ENCODE results near the gene RBM26. TPM values are rescaled to one million over a fixed set of nuclear protein-coding genes. Genes with fewer than 3 reads are reported as not detected.
"Not testable (repeated sequence)": the region's sequence is repeated elsewhere in the genome, so short reads cannot be mapped to it uniquely, and the experiment has no call there.

The RBM26 gene
- total RNA-seq, 4 donors from 2014 or later = 16.0 to 42.3 (median 25.4) TPM

GRCh38 chr13:79281339-79281747 is 124.7 kb downstream of the RBM26 start:
- intact Hi-C loops (cut with DNase I) = no loop called here
- Histone ChIP-seq H3K4me3 (no peak overlapping the region), H3K36me3 (no peaks in the 10 kb centered on the region), H3K9me3 (no peaks in the 10 kb centered on the region), H3K4me1 (no peaks in the 10 kb centered on the region), H3K27ac (no peak overlapping the region), H3K27me3 (no peaks in the 10 kb centered on the region)
- WGBS, 2 donors = 63 to 72% methylated on average over 3 of the region's 3 CpGs
- TF ChIP-seq CTCF (IDR thresholded peaks at IDR 0.05) (no peak), POLR2A (IDR thresholded peaks at IDR 0.05) (no peak)
- no peak for DNase-seq

GRCh38 chr13:79279735-79280134 is 126.3 kb downstream of the RBM26 start:
- intact Hi-C loops (cut with DNase I) = not testable (repeated sequence)

GRCh38 chr13:79273045-79273444 is 133.0 kb downstream of the RBM26 start:
- DNase-seq = no peak
- intact Hi-C loops (cut with DNase I) = no loop called here

More at GRCh38 chr13:79279735-79280134, 126.3 kb downstream of the RBM26 start:
- H3K27ac ChIP-seq, H3K9me3 ChIP-seq, H3K4me3 ChIP-seq, H3K27me3 ChIP-seq, H3K36me3 ChIP-seq, H3K4me1 ChIP-seq, DNase-seq: not testable (repeated sequence)
- WGBS, 2 donors = 74 to 86% methylated on average over 10 to 12 of the region's 12 CpGs

GRCh38 chr13:79271616-79272015 is 134.4 kb downstream of the RBM26 start:
- H3K4me1 ChIP-seq = no peaks in the 10 kb centered on the region
- H3K27me3 ChIP-seq = no peaks in the 10 kb centered on the region
- H3K36me3 ChIP-seq = no peaks in the 10 kb centered on the region
- H3K27ac ChIP-seq = no peak overlapping the region
- intact Hi-C loops (cut with DNase I) = no loop called here
- H3K4me3 ChIP-seq = no peak overlapping the region
- H3K9me3 ChIP-seq = no peaks in the 10 kb centered on the region
- DNase-seq = no peak
- 21 to 33% methylated on average over 1 of the region's 1 CpG for WGBS, 2 donors
- TF ChIP-seq POLR2A (IDR thresholded peaks at IDR 0.05) (no peak), CTCF (IDR thresholded peaks at IDR 0.05) (no peak)

More at GRCh38 chr13:79273045-79273444, 133.0 kb downstream of the RBM26 start:
- no peak overlapping the region for H3K27ac ChIP-seq
- no peaks in the 10 kb centered on the region for H3K27me3 ChIP-seq
- H3K4me3 ChIP-seq = no peak overlapping the region
- no peaks in the 10 kb centered on the region for H3K9me3 ChIP-seq
- H3K4me1 ChIP-seq = no peaks in the 10 kb centered on the region
- TF ChIP-seq CTCF (IDR thresholded peaks at IDR 0.05) (no peak), POLR2A (IDR thresholded peaks at IDR 0.05) (no peak)
- no peaks in the 10 kb centered on the region for H3K36me3 ChIP-seq

GRCh38 chr13:79270859-79271258 is 135.2 kb downstream of the RBM26 start:
- no peaks in the 10 kb centered on the region for H3K36me3 ChIP-seq
- no peaks in the 10 kb centered on the region for H3K9me3 ChIP-seq
- no peaks in the 10 kb centered on the region for H3K4me1 ChIP-seq
- intact Hi-C loops (cut with DNase I) = no loop called here
- TF ChIP-seq CTCF (IDR thresholded peaks at IDR 0.05) (no peak), POLR2A (IDR thresholded peaks at IDR 0.05) (no peak)
- H3K27ac ChIP-seq = no peak overlapping the region
- 51% methylated on average over 3 of the region's 3 CpGs for WGBS, 2 donors
- no peak for DNase-seq
- no peaks in the 10 kb centered on the region for H3K27me3 ChIP-seq
- no peak overlapping the region for H3K4me3 ChIP-seq

Small RNA genes lying within 50 kb of the gene (small RNA-seq; reads per million reads assigned to genes)
- 0 reads per million in 4 donors for gene RNA5SP33

Other genes starting within 250 kb of the RBM26 start
- gene NDFIP2, start 74.9 kb upstream of the RBM26 start, total RNA-seq = 10 to 100 TPM; 37.8 to 81.9 (median 54.8) TPM

Measured in esophagus squamous epithelium (tissue), 5 donors.